Measurements from ENCODE around the gene MYZAP. TPM values are rescaled to one million over a fixed set of nuclear protein-coding genes. Genes with fewer than 3 reads are reported as not detected.

Gene MYZAP
- total RNA-seq, 1 experiment from 2014 or later: 0.63 TPM

- H3K4me2 ChIP-seq (ENCODE audit: insufficient read depth, insufficient read length, low read length): no peak overlapping the region
- H3K79me1 ChIP-seq (ENCODE audit: insufficient read depth, low read depth, low read length, poor library complexity, severe bottlenecking): no peaks in the 10 kb centered on the region
- H3K18ac ChIP-seq (ENCODE audit: insufficient read length, low read depth, low read length): no peak overlapping the region
- no peaks in the 10 kb centered on the region for H3K9me3 ChIP-seq (ENCODE audit: control insufficient read depth, low read depth, low read length)
- no peak overlapping the region for H3T11ph ChIP-seq (ENCODE audit: low read length)
- peak; percentile 69 for DNase-seq
- no peak overlapping the region for H4K91ac ChIP-seq (ENCODE audit: insufficient read length, low read depth, low read length)
- H3K23ac ChIP-seq (ENCODE audit: insufficient read length, low read depth, low read length): no peak overlapping the region
- no peak overlapping the region for H2BK15ac ChIP-seq (ENCODE audit: low read depth, low read length)
- H3K27me3 ChIP-seq (ENCODE audit: insufficient read depth, low read length): no peaks in the 10 kb centered on the region
- no peak overlapping the region for H4K5ac ChIP-seq (ENCODE audit: insufficient read length, low read depth, low read length)
- no peak overlapping the region for H2AK5ac ChIP-seq (ENCODE audit: insufficient read length, low read length)
- H3K4me1 ChIP-seq (ENCODE audit: insufficient read depth, low read length): no peaks in the 10 kb centered on the region
- TF ChIP-seq CTCF (conservative IDR thresholded peaks at IDR 0.05): peak; percentile 89
- Mint-ChIP-seq H3K4me3 (no peak overlapping the region), H3K27me3 (ENCODE audit: low read depth) (no peaks in the 10 kb centered on the region), H3K9me3 (no peaks in the 10 kb centered on the region; a peak in 1 of 5 replicates), H3K27ac (no peak overlapping the region; a peak in 1 of 7 replicates), H3K4me1 (peaks cover 5 to 8% of the 10 kb centered on the region in 2 experiments), H3K36me3 (ENCODE audit: insufficient read depth in 1 of 3, low read depth in 3 of 3) (no peaks in the 10 kb centered on the region; a peak in 1 of 7 replicates)
- H2AFZ ChIP-seq (ENCODE audit: low read length): no peak overlapping the region
- no peak overlapping the region for H2BK20ac ChIP-seq (ENCODE audit: low read depth, low read length, poor library complexity, severe bottlenecking)
- no peak overlapping the region for H3K14ac ChIP-seq (ENCODE audit: insufficient read depth, low read length)
- H4K8ac ChIP-seq (replicated peaks; ENCODE audit: insufficient read length, low read depth, low read length): no peak overlapping the region
- no peaks in the 10 kb centered on the region for H3K79me2 ChIP-seq (ENCODE audit: insufficient read depth, low read length)
- H3K23me2 ChIP-seq (ENCODE audit: insufficient read length, low read depth, low read length, poor library complexity, severe bottlenecking): no peaks in the 10 kb centered on the region
- H2BK120ac ChIP-seq (ENCODE audit: low read depth, low read length, poor library complexity, severe bottlenecking): no peak overlapping the region
- H3K4ac ChIP-seq (ENCODE audit: low read depth, low read length): no peak overlapping the region
- no peak overlapping the region for H2BK5ac ChIP-seq (ENCODE audit: insufficient read length, low read length)
- no CpG with 5 or more reads among the region's 9 CpGs for WGBS (ENCODE audit: extremely low coverage, insufficient read length, low lambda C conversion rate)
- no peak overlapping the region for H3K56ac ChIP-seq (ENCODE audit: insufficient read length, low read depth, low read length)
- H3K27ac ChIP-seq (ENCODE audit: insufficient read length, low read depth, low read length): no peak overlapping the region
- no peaks in the 10 kb centered on the region for H4K20me1 ChIP-seq (ENCODE audit: control insufficient read depth, insufficient read depth, insufficient read length)
- no peak overlapping the region for H3K9ac ChIP-seq (ENCODE audit: extremely low read depth, insufficient read length, low read length)
- H2BK12ac ChIP-seq (ENCODE audit: insufficient read length, low read depth, low read length): no peak overlapping the region
Observed at GRCh38 chr15:57561041-57561711, 30.5 kb upstream of the MYZAP start.
